Glutamatergic neuron (in vitro differentiated cells): ENCODE data around the gene OR1E1. TPM values are rescaled to one million over a fixed set of nuclear protein-coding genes. Genes with fewer than 3 reads are reported as not detected.
"Not testable (repeated sequence)": the region's sequence is repeated elsewhere in the genome, so short reads cannot be mapped to it uniquely, and the experiment has no call there.

Source experiments
- DNase-seq: peaks from one replicate; pipeline ENCODE4 v3.0.0; 2022
- H3K27ac Mint-ChIP-seq: one replicate; pipeline ENCODE4 v1.8.0; 2020; ENCODE audit warnings: mild to moderate bottlenecking, mixed read lengths, inconsistent platforms; ENCODE audit not compliant: unreplicated experiment
- H3K27me3 Mint-ChIP-seq: one replicate; pipeline ENCODE4 v1.8.0; 2020; ENCODE audit warnings: mild to moderate bottlenecking, moderate library complexity, mixed read lengths, inconsistent platforms; ENCODE audit not compliant: unreplicated experiment
- H3K36me3 Mint-ChIP-seq: one replicate; pipeline ENCODE4 v1.8.0; 2020; ENCODE audit warnings: mild to moderate bottlenecking, mixed read lengths, inconsistent platforms; ENCODE audit not compliant: unreplicated experiment
- H3K4me1 Mint-ChIP-seq: one replicate; pipeline ENCODE4 v1.8.0; 2020; ENCODE audit warnings: mild to moderate bottlenecking, low read depth, mixed read lengths, inconsistent platforms; ENCODE audit not compliant: unreplicated experiment
- H3K4me3 Mint-ChIP-seq: one replicate; pipeline ENCODE4 v1.8.0; 2020; ENCODE audit warnings: mild to moderate bottlenecking, mixed read lengths, inconsistent platforms; ENCODE audit not compliant: unreplicated experiment
- H3K9me3 Mint-ChIP-seq: one replicate; pipeline ENCODE4 v1.8.0; 2020; ENCODE audit warnings: mild to moderate bottlenecking, moderate library complexity, mixed read lengths, inconsistent platforms; ENCODE audit not compliant: unreplicated experiment
- total RNA-seq: library from RNA; stranded (reverse); fragmentation: NEBNext Ultra II Directional; extraction: Animal tissue kit (Norgen Biotek cat#: 25700); gene quantifications from one replicate; pipeline ENCODE4 v1.2.1, GENCODE V29; 2021; ENCODE audit not compliant: unreplicated experiment
- TF ChIP-seq, protein P1 (sequence below): fragments of 200-600 bp; sonication (generic); IDR thresholded peaks from one replicate; pipeline ENCODE4 v1.5.0; 2021; ENCODE audit not compliant: partially characterized antibody, unreplicated experiment

OR1E1 gene
- total RNA-seq, 1 donor from 2014 or later: not detected

DNA sequence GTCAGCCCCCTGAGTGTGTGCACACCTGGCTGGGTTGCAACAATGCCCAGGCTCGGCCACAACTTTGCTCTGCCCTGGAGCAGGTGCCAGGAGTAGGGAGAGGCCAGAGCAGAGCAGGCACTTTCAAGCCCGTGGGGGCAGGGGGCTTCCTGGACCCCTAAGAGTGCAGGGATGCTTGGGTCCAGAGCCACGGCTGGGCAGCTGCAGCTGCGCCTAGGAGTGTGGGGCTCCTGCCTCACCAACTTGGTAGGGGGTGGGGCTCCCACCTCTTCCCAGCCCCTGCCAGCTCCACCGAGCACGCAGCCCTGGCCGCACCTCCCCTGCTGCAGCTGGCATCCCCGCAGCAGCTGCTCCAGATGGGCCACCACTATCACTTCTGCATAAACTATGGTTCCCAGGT lies 19.9 kb downstream of the OR1E1 start:
- Mint-ChIP-seq H3K4me3 (no peak overlapping the region), H3K9me3 (peaks cover 8% of the 10 kb centered on the region), H3K4me1 (no peaks in the 10 kb centered on the region), H3K27me3 (peaks cover 2% of the 10 kb centered on the region), H3K27ac (no peak overlapping the region), H3K36me3 (peaks cover 18% of the 10 kb centered on the region)
- TF ChIP-seq, protein P1, sequence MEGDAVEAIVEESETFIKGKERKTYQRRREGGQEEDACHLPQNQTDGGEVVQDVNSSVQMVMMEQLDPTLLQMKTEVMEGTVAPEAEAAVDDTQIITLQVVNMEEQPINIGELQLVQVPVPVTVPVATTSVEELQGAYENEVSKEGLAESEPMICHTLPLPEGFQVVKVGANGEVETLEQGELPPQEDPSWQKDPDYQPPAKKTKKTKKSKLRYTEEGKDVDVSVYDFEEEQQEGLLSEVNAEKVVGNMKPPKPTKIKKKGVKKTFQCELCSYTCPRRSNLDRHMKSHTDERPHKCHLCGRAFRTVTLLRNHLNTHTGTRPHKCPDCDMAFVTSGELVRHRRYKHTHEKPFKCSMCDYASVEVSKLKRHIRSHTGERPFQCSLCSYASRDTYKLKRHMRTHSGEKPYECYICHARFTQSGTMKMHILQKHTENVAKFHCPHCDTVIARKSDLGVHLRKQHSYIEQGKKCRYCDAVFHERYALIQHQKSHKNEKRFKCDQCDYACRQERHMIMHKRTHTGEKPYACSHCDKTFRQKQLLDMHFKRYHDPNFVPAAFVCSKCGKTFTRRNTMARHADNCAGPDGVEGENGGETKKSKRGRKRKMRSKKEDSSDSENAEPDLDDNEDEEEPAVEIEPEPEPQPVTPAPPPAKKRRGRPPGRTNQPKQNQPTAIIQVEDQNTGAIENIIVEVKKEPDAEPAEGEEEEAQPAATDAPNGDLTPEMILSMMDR: no peak
- DNase-seq: no peak

DNA sequence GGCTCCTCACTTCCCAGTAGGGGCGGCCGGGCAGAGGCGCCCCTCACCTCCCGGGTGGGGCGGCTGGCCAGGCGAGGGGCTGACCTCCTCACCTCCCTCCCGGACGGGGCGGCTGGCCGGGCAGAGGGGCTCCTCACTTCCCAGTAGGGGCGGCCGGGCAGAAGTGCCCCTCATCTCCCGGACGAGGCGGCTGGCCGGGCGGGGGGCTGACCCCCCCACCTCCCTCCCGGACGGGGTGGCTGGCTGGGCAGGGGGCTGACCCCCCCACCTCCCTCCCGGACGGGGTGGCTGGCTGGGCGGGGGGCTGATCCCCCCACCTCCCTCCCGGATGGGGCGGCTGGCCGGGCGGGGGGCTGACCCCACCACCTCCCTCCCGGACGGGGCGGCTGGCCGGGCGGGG lies 27.0 kb downstream of the OR1E1 start:
- H3K9me3 Mint-ChIP-seq, H3K27ac Mint-ChIP-seq, H3K36me3 Mint-ChIP-seq: not testable (repeated sequence)

More for the DNA sequence above, 27.0 kb downstream of the OR1E1 start:
- not testable (repeated sequence) for H3K27me3 Mint-ChIP-seq, DNase-seq, H3K4me1 Mint-ChIP-seq, H3K4me3 Mint-ChIP-seq

Other genes with a start within 250 kb of the OR1E1 start
- gene OR1A2, start 200.9 kb downstream of the OR1E1 start, total RNA-seq: not detected
- gene OR1A1, start 190.7 kb downstream of the OR1E1 start, total RNA-seq: not detected
- 0.59 TPM for gene OR3A1, start 100.0 kb downstream of the OR1E1 start, total RNA-seq
- gene OR3A2, start 12.1 kb downstream of the OR1E1 start, total RNA-seq: 2.6 TPM
- not detected for gene OR3A3, start 13.0 kb upstream of the OR1E1 start, total RNA-seq
- not detected for gene OR1E2, start 35.4 kb upstream of the OR1E1 start, total RNA-seq
- gene SPATA22, start 73.4 kb upstream of the OR1E1 start, total RNA-seq: not detected
- gene ASPA, start 77.6 kb upstream of the OR1E1 start, total RNA-seq: not detected
- 0.74 TPM for gene TRPV3, start 159.4 kb upstream of the OR1E1 start, total RNA-seq
- gene TRPV1, start 211.0 kb upstream of the OR1E1 start, total RNA-seq: 29.8 TPM
- 35.5 TPM for gene SHPK, start 237.8 kb upstream of the OR1E1 start, total RNA-seq
- gene CTNS, start 238.3 kb upstream of the OR1E1 start, total RNA-seq: 17.2 TPM